Erythroblast (primary cell): ENCODE data around the gene S100A9.
"Not testable (repeated sequence)": the region's sequence is repeated elsewhere in the genome, so short reads cannot be mapped to it uniquely, and the experiment has no call there.

ENCODE experiments used
- GATA1 ChIP-seq: IDR thresholded peaks from 2 replicates; pipeline ENCODE4 v1.6.1; 2011; ENCODE audit warnings: low read depth, mild to moderate bottlenecking, control low read depth, low read length, moderate library complexity
- POLR2A ChIP-seq: IDR thresholded peaks from 2 replicates; pipeline ENCODE4 v1.6.1; 2011; ENCODE audit warnings: mild to moderate bottlenecking, low read length

- not testable (repeated sequence) for TF ChIP-seq POLR2A, GATA1
Measured at GRCh38 chr1:153407274-153407673, 49.6 kb downstream of the S100A9 start.
